ENCODE results near the gene ASB13.

DNA sequence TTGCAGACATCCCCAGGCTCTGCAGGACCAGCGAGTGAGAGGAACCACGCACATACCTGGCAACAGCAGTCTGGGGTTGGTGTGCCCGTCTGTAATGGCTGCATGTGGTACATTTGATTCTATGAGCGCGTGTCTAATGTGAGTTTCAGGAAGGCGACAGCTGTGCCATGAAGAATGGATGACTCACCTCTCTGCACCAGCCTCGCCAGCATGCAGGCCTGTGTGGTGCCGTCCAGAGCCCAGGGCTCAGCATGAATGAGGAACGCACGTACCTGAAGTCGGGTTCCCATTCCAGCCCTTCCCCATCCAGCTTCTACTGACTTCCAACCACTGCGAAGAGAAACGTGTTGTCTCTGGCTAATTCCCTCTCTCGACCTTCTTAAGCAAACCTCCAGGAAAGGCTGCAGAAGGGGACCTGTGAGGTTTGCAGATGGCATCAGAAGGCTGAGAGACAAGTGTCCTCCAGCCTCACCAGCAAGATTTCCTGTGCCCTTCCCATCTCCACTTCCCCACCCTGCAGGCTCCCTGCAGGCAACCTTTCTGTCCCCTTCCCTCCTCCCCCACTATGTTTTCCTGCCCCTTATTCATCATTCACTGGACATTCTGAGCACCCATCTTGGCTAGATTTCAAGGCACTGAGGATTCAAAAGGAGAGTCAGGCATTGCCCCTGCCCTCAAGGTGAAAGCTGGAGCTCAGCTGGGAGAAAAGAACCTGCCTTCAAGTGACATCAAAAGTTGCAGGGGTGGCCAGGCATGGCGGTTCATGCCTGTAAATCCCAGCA lies 54.3 kb downstream of the ASB13 start:
- TF ChIP-seq POLR2A (IDR thresholded peaks at IDR 0.05): no peak
- TF ChIP-seq CTCF (IDR thresholded peaks at IDR 0.05): no peak
- TF ChIP-seq EP300 (IDR thresholded peaks at IDR 0.05): no peak
- TF ChIP-seq POLR2AphosphoS5 (IDR thresholded peaks at IDR 0.05): no peak

Data from stomach (tissue), 4 donors.